OCI-LY1 (cell line): ENCODE measurements around the gene TRAPPC2L.

Experiments used
- H2AFZ ChIP-seq: fragments of 200-600 bp; sonication (generic), shearing (Covaris generic); 2 replicates; pipeline ENCODE4 v1.6.0; 2014; ENCODE audit warnings: antibody characterized with exemption, mild to moderate bottlenecking, low read length
- H3F3A ChIP-seq: fragments of 200-600 bp; sonication (generic), shearing (Covaris generic); 2 replicates; pipeline ENCODE4 v1.6.0; 2014; ENCODE audit warnings: mild to moderate bottlenecking, antibody characterized with exemption, low read length, moderate library complexity; ENCODE audit not compliant: insufficient read depth
- H3K27ac ChIP-seq: fragments of 200-600 bp; sonication (generic); 2 replicates; pipeline ENCODE4 v1.5.1; 2014; ENCODE audit warnings: low read length, mixed run types, mild to moderate bottlenecking, low read depth; ENCODE audit not compliant: poor library complexity, severe bottlenecking
- H3K27me3 ChIP-seq: fragments of 200-600 bp; sonication (generic); 2 replicates; pipeline ENCODE4 v1.6.0; 2014; ENCODE audit warnings: antibody characterized with exemption, mild to moderate bottlenecking, low read length, moderate library complexity; ENCODE audit not compliant: insufficient read depth
- H3K36me3 ChIP-seq: fragments of 200-600 bp; sonication (generic); 2 replicates; pipeline ENCODE4 v1.6.1; 2014; ENCODE audit warnings: mild to moderate bottlenecking, antibody characterized with exemption, low read length, moderate library complexity, mixed read lengths; ENCODE audit not compliant: insufficient read depth
- H3K4me1 ChIP-seq: fragments of 200-600 bp; sonication (generic); 2 replicates; pipeline ENCODE4 v1.5.1; 2014; ENCODE audit warnings: mild to moderate bottlenecking, low read length, moderate library complexity; ENCODE audit not compliant: insufficient read depth, severe bottlenecking
- H3K4me2 ChIP-seq: fragments of 200-600 bp; sonication (generic), shearing (Covaris generic); 2 replicates; pipeline ENCODE4 v1.6.1; 2014; ENCODE audit warnings: low read length
- H3K4me3 ChIP-seq: fragments of 200-600 bp; sonication (generic); 2 replicates; pipeline ENCODE4 v1.5.1; 2014; ENCODE audit warnings: low read length, low read depth, mild to moderate bottlenecking, mixed read lengths; ENCODE audit not compliant: poor library complexity, severe bottlenecking
- H3K79me2 ChIP-seq: fragments of 200-600 bp; shearing (Covaris generic); 2 replicates; pipeline ENCODE4 v1.6.1; 2016; ENCODE audit warnings: mixed run types, low read length, mixed read lengths; ENCODE audit not compliant: insufficient read depth
- H3K9ac ChIP-seq: fragments of 200-600 bp; sonication (generic), shearing (Covaris generic); 2 replicates; pipeline ENCODE4 v1.6.1; 2014; ENCODE audit warnings: mild to moderate bottlenecking, low read length, mixed read lengths
- H3K9me2 ChIP-seq: fragments of 200-600 bp; sonication (generic), shearing (Covaris generic); 2 replicates; pipeline ENCODE4 v1.6.1; 2014; ENCODE audit warnings: low read depth, mild to moderate bottlenecking, low read length, mixed read lengths
- H3K9me3 ChIP-seq: fragments of 200-600 bp; shearing (Covaris generic); 2 replicates; pipeline ENCODE4 v1.6.1; 2014; ENCODE audit warnings: low read length, mixed read lengths
- H4K20me1 ChIP-seq: fragments of 200-600 bp; sonication (generic), shearing (Covaris generic); 2 replicates; pipeline ENCODE4 v1.6.0; 2016; ENCODE audit warnings: mild to moderate bottlenecking, low read length; ENCODE audit not compliant: insufficient read depth
- CTCF ChIP-seq: fragments of 200-600 bp; sonication (generic), shearing (Covaris generic); IDR thresholded peaks from 2 replicates; pipeline ENCODE4 v1.5.1; 2017; ENCODE audit warnings: mild to moderate bottlenecking, antibody characterized with exemption, low read length, moderate library complexity, mixed read lengths
- EZH2 ChIP-seq: fragments of 200-600 bp; sonication (generic), shearing (Covaris generic); IDR thresholded peaks from 2 replicates; pipeline ENCODE4 v1.8.0; 2017; ENCODE audit warnings: borderline replicate concordance, mixed run types, mild to moderate bottlenecking, antibody characterized with exemption, low read length, moderate library complexity, mixed read lengths

TRAPPC2L gene

GRCh38 chr16:88827727-88828126, 29.2 kb upstream of the TRAPPC2L start:
- Histone ChIP-seq H3K9ac (no peak overlapping the region), H4K20me1 (no peaks in the 10 kb centered on the region), H2AFZ (no peak overlapping the region), H3K36me3 (no peaks in the 10 kb centered on the region), H3K79me2 (no peaks in the 10 kb centered on the region), H3K27me3 (peaks cover 5% of the 10 kb centered on the region; the same call in 1 of the 2 replicates), H3K4me2 (no peak overlapping the region), H3K27ac (no peak overlapping the region), H3K9me2 (no peaks in the 10 kb centered on the region), H3K4me1 (no peaks in the 10 kb centered on the region), H3K4me3 (no peak overlapping the region), H3K9me3 (no peaks in the 10 kb centered on the region), H3F3A (no peaks in the 10 kb centered on the region)
- TF ChIP-seq EZH2 (no peak), CTCF (no peak)

DNA sequence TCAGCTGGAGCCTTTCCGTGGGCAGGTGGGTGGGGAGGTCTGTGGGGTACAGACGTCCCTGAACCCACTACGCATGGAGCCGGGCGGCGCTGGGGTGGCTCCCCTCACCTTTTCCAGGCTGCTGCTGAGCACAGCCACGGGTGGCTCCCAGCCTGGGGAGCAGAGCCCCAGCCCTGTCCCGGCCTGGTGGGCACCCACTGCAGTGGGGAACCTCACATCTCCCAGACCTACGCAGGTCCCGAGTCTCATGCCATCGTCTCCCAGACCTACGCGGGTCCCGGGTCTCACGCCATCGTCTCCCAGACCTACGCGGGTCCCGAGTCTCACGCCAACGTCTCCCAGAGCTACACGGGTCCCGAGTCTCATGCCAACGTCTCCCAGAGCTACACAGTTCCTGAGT, 28.2 kb upstream of the TRAPPC2L start:
- Histone ChIP-seq H3K4me1 (no peaks in the 10 kb centered on the region), H3K9me2 (no peaks in the 10 kb centered on the region), H3K9ac (no peak overlapping the region), H2AFZ (no peak overlapping the region), H3K4me2 (no peak overlapping the region), H4K20me1 (no peaks in the 10 kb centered on the region), H3K36me3 (no peaks in the 10 kb centered on the region), H3F3A (no peaks in the 10 kb centered on the region), H3K4me3 (no peak overlapping the region), H3K9me3 (no peaks in the 10 kb centered on the region), H3K79me2 (no peaks in the 10 kb centered on the region), H3K27ac (no peak overlapping the region), H3K27me3 (0 out of 2 replicates have a peak, but pooled peaks cover 5% of the 10 kb centered on the region)
- no peak for TF ChIP-seq CTCF
- TF ChIP-seq EZH2, result no peak

DNA sequence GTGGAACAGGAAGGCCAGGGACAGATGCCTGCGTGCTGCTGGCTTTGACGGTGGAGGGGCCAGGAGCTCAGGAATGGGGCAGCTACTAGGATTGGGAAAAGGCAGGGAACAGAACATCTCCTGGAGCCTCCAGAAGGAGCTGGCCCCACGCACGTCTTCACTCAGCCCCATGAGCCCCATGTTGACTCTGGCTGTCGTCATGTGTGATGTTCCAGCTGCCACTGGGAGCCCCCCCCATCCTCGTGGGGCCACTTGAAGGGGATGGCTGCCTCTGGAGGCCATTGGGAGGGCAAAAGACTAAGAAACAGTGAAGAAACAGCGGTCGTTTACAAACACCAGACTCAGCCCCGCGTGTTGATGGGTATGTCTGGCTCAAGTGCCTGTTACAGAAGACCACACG, 26.7 kb upstream of the TRAPPC2L start:
- Histone ChIP-seq H3K27me3 (0 out of 2 replicates have a peak, but pooled peaks cover 5% of the 10 kb centered on the region), H3K4me2 (no peak overlapping the region), H3K4me3 (no peak overlapping the region), H2AFZ (no peak overlapping the region), H3K9ac (no peak overlapping the region), H3K79me2 (no peaks in the 10 kb centered on the region), H3K27ac (no peak overlapping the region), H3K4me1 (no peaks in the 10 kb centered on the region), H3F3A (no peaks in the 10 kb centered on the region), H4K20me1 (no peaks in the 10 kb centered on the region), H3K9me2 (no peaks in the 10 kb centered on the region), H3K36me3 (no peaks in the 10 kb centered on the region), H3K9me3 (no peaks in the 10 kb centered on the region)
- TF ChIP-seq CTCF (no peak), EZH2 (no peak)
